Suprapubic skin (tissue), 4 donors: ENCODE measurements around the gene ANKRD6. TPM values are rescaled to one million over a fixed set of nuclear protein-coding genes. Genes with fewer than 3 reads are reported as not detected.

Experiments
- DNase-seq, 2 donors: peaks; one replicate each; pipeline ENCODE4 v3.0.0-alpha.2; 2019; ENCODE audit warnings: low spot score in 2 of 2
- H3K27ac ChIP-seq: fragments of 200-600 bp; sonication (generic); one replicate; pipeline ENCODE4 v1.5.1; 2019
- H3K27me3 ChIP-seq: fragments of 200-600 bp; sonication (generic); one replicate; pipeline ENCODE4 v1.5.1; 2019
- H3K36me3 ChIP-seq: fragments of 200-600 bp; sonication (generic); one replicate; pipeline ENCODE4 v1.5.1; 2019
- H3K4me1 ChIP-seq: fragments of 200-600 bp; sonication (generic); one replicate; pipeline ENCODE4 v1.5.1; 2019
- H3K4me3 ChIP-seq: fragments of 200-600 bp; sonication (generic); one replicate; pipeline ENCODE4 v1.5.1; 2019; ENCODE audit warnings: mild to moderate bottlenecking
- H3K9me3 ChIP-seq: fragments of 200-600 bp; sonication (generic); one replicate; pipeline ENCODE4 v1.5.1; 2019
- EP300 ChIP-seq: sonication (generic); formaldehyde crosslinking; IDR thresholded peaks from one replicate; pipeline ENCODE4 v1.6.1; 2017; ENCODE audit warnings: antibody characterized with exemption
- POLR2A ChIP-seq, 2 donors: fragments of 450-650 bp; IDR thresholded peaks; one replicate each; pipeline ENCODE4 v1.6.1; 2017; ENCODE audit warnings: antibody characterized with exemption in 2 of 2, mild to moderate bottlenecking in 2 of 2, moderate library complexity in 2 of 2
- POLR2AphosphoS5 ChIP-seq, 3 donors: sonication (generic); formaldehyde crosslinking; IDR thresholded peaks; one replicate each; pipeline ENCODE4 v1.6.1; 2017; ENCODE audit warnings: antibody characterized with exemption in 3 of 3
- WGBS: methylation state at CpG from one replicate; pipeline ENCODE4 v1.1.5; 2018; 5-methylcytosine and 5-hydroxymethylcytosine counted together
- total RNA-seq, 4 donors: library from RNA; depleted of rRNA; stranded (reverse); fragments of >200 nt; gene quantifications; one replicate each; pipeline ENCODE4 v1.1.0, GENCODE V29; 2016
- TF ChIP-seq, protein P1 (sequence below), 2 donors: fragments of 200-600 bp in 1 of 2; fragments of 450-650 bp in 1 of 2; sonication (generic) in 1 of 2; IDR thresholded peaks; one replicate each; pipeline ENCODE4 v1.5.1; 2016 to 2019; ENCODE audit warnings: antibody characterized with exemption in 2 of 2, mild to moderate bottlenecking in 1 of 2, moderate library complexity in 1 of 2

ANKRD6 gene
- total RNA-seq, 4 donors from 2014 or later, result 3.4 to 6.9 (median 5.4) TPM

- H3K36me3 ChIP-seq, result no peaks in the 10 kb centered on the region
- H3K4me3 ChIP-seq, result no peak overlapping the region
- no peak for TF ChIP-seq EP300
- no peak for TF ChIP-seq POLR2A (IDR thresholded peaks at IDR 0.05)
- TF ChIP-seq, protein P1, sequence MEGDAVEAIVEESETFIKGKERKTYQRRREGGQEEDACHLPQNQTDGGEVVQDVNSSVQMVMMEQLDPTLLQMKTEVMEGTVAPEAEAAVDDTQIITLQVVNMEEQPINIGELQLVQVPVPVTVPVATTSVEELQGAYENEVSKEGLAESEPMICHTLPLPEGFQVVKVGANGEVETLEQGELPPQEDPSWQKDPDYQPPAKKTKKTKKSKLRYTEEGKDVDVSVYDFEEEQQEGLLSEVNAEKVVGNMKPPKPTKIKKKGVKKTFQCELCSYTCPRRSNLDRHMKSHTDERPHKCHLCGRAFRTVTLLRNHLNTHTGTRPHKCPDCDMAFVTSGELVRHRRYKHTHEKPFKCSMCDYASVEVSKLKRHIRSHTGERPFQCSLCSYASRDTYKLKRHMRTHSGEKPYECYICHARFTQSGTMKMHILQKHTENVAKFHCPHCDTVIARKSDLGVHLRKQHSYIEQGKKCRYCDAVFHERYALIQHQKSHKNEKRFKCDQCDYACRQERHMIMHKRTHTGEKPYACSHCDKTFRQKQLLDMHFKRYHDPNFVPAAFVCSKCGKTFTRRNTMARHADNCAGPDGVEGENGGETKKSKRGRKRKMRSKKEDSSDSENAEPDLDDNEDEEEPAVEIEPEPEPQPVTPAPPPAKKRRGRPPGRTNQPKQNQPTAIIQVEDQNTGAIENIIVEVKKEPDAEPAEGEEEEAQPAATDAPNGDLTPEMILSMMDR (IDR thresholded peaks at IDR 0.05), result no peak
- TF ChIP-seq POLR2AphosphoS5 (IDR thresholded peaks at IDR 0.05), result no peak
- H3K9me3 ChIP-seq, result no peaks in the 10 kb centered on the region
- H3K27me3 ChIP-seq, result no peaks in the 10 kb centered on the region
- no peak overlapping the region for H3K27ac ChIP-seq
- no peak for DNase-seq
- 71% methylated on average over 7 of the region's 7 CpGs for WGBS
- no peaks in the 10 kb centered on the region for H3K4me1 ChIP-seq
Measured at GRCh38 chr6:89495961-89496535, 63.1 kb downstream of the ANKRD6 start.

- H3K9me3 ChIP-seq, result no peaks in the 10 kb centered on the region
- 89% methylated on average over 3 of the region's 3 CpGs for WGBS
- H3K4me3 ChIP-seq, result no peak overlapping the region
- H3K27me3 ChIP-seq, result no peaks in the 10 kb centered on the region
- TF ChIP-seq POLR2A (IDR thresholded peaks at IDR 0.05), result no peak
- TF ChIP-seq, protein P1 (IDR thresholded peaks at IDR 0.05), result no peak
- TF ChIP-seq POLR2AphosphoS5 (IDR thresholded peaks at IDR 0.05), result no peak
- no peak for TF ChIP-seq EP300
- H3K36me3 ChIP-seq, result no peaks in the 10 kb centered on the region
- H3K27ac ChIP-seq, result no peak overlapping the region
- H3K4me1 ChIP-seq, result no peaks in the 10 kb centered on the region
- no peak for DNase-seq
Measured at GRCh38 chr6:89500611-89501010, 67.7 kb downstream of the ANKRD6 start.

DNA sequence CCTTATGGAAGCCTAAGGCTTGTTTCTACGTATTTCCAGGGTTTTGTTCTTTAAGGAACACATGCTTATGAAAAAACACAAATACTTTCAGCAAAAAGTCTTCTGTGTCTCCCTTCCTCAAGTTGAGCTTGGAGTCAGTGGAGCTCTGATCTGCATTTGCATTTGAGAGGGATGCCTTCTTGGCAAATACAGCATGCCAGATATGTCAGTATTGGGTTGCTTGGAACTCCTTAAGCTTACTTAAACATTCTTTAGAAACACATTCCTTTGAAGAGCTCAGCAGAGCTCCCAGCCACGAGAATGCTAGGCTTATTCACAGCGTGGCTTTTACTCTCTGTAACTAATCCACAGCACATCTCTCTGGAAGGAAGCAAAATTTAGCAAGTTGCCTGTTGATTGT, 68.3 kb downstream of the ANKRD6 start:
- no peaks in the 10 kb centered on the region for H3K9me3 ChIP-seq
- 58% methylated on average over 3 of the region's 3 CpGs for WGBS
- TF ChIP-seq POLR2AphosphoS5 (IDR thresholded peaks at IDR 0.05) (no peak), EP300 (no peak), POLR2A (IDR thresholded peaks at IDR 0.05) (no peak)
- TF ChIP-seq, protein P1 (IDR thresholded peaks at IDR 0.05), result no peak

GRCh38 chr6:89501753-89502152, 68.8 kb downstream of the ANKRD6 start:
- TF ChIP-seq POLR2AphosphoS5 (IDR thresholded peaks at IDR 0.05) (no peak), POLR2A (IDR thresholded peaks at IDR 0.05) (no peak), EP300 (no peak)
- TF ChIP-seq, protein P1 (IDR thresholded peaks at IDR 0.05), result no peak
- no peaks in the 10 kb centered on the region for H3K9me3 ChIP-seq
- no peaks in the 10 kb centered on the region for H3K4me1 ChIP-seq
- H3K36me3 ChIP-seq, result no peaks in the 10 kb centered on the region
- no peak for DNase-seq
- H3K27ac ChIP-seq, result no peak overlapping the region
- H3K4me3 ChIP-seq, result no peak overlapping the region
- 81% methylated on average over 2 of the region's 2 CpGs for WGBS
- H3K27me3 ChIP-seq, result no peaks in the 10 kb centered on the region

More for the DNA sequence above, 68.3 kb downstream of the ANKRD6 start:
- DNase-seq, result no peak
- Histone ChIP-seq H3K27me3 (no peaks in the 10 kb centered on the region), H3K27ac (no peak overlapping the region), H3K4me1 (no peaks in the 10 kb centered on the region), H3K4me3 (no peak overlapping the region), H3K36me3 (no peaks in the 10 kb centered on the region)

DNA sequence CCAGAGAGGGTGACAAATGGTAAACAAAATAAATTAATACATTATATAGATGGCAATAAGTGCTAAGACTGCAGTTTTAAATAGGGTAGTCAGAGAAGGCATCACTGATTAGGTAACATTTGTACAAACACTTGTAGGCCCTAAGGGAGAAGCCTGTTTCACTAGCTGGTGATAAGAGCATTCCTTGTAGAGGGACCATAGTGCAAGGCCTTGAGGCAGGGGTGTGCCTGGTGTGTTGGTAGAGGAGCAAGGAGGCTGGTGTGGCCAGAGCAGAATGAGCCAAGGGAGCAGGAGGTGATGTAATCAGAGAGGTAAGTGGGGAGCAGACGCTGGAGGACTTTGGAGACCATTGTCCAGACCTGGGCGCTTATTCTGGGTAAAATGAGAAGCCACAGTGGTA, 70.7 kb downstream of the ANKRD6 start:
- WGBS, result 84% methylated on average over 2 of the region's 2 CpGs
- Histone ChIP-seq H3K9me3 (no peaks in the 10 kb centered on the region), H3K36me3 (no peaks in the 10 kb centered on the region), H3K27me3 (no peaks in the 10 kb centered on the region), H3K4me1 (no peaks in the 10 kb centered on the region), H3K27ac (no peak overlapping the region), H3K4me3 (no peak overlapping the region)
- TF ChIP-seq EP300 (no peak), POLR2A (IDR thresholded peaks at IDR 0.05) (no peak), POLR2AphosphoS5 (IDR thresholded peaks at IDR 0.05) (no peak)
- TF ChIP-seq, protein P1 (IDR thresholded peaks at IDR 0.05), result no peak
- no peak for DNase-seq
